GM19324 (cell line): ENCODE data around the gene SYCP2L.
"Not testable (repeated sequence)": the region's sequence is repeated elsewhere in the genome, so short reads cannot be mapped to it uniquely, and the experiment has no call there.

ENCODE experiments used
- ATAC-seq: cut with Tn5 transposase; IDR thresholded peaks from one replicate; pipeline ENCODE4 v1.9.1; 2021; ENCODE audit warnings: mild to moderate bottlenecking, moderate library complexity; ENCODE audit not compliant: unreplicated experiment, low FRiP score

Gene SYCP2L

GRCh38 chr6:11002176-11002575, 115.3 kb downstream of the SYCP2L start:
- ATAC-seq: no peak

- not testable (repeated sequence) for ATAC-seq
Observed at GRCh38 chr6:11003297-11003696, 116.4 kb downstream of the SYCP2L start.

GRCh38 chr6:11006061-11006460, 119.2 kb downstream of the SYCP2L start:
- no peak for ATAC-seq

- no peak for ATAC-seq
Observed at GRCh38 chr6:11007715-11008608, 121.1 kb downstream of the SYCP2L start.

- ATAC-seq: no peak
Observed at GRCh38 chr6:11008821-11009220, 122.0 kb downstream of the SYCP2L start.

- ATAC-seq: peak; percentile 59
Observed at GRCh38 chr6:11009353-11009752, 122.5 kb downstream of the SYCP2L start.

GRCh38 chr6:11011787-11012234, 125.0 kb downstream of the SYCP2L start:
- no peak for ATAC-seq

GRCh38 chr6:11012295-11012754, 125.5 kb downstream of the SYCP2L start:
- no peak for ATAC-seq

- ATAC-seq: no peak
Observed at GRCh38 chr6:11012976-11013720, 126.3 kb downstream of the SYCP2L start.

GRCh38 chr6:11013721-11014070, 126.8 kb downstream of the SYCP2L start:
- no peak for ATAC-seq

- ATAC-seq: no peak
Observed at GRCh38 chr6:11015102-11015501, 128.2 kb downstream of the SYCP2L start.

- ATAC-seq: no peak
Observed at GRCh38 chr6:11016452-11016851, 129.6 kb downstream of the SYCP2L start.

GRCh38 chr6:11017090-11017489, 130.2 kb downstream of the SYCP2L start:
- ATAC-seq: no peak

GRCh38 chr6:11018225-11018624, 131.4 kb downstream of the SYCP2L start:
- ATAC-seq: no peak

GRCh38 chr6:11021003-11021402, 134.2 kb downstream of the SYCP2L start:
- no peak for ATAC-seq

GRCh38 chr6:11021714-11022113, 134.9 kb downstream of the SYCP2L start:
- no peak for ATAC-seq

GRCh38 chr6:11023032-11023431, 136.2 kb downstream of the SYCP2L start:
- no peak for ATAC-seq
